Stimulated activated CD4-positive, alpha-beta T cell treated with anti-CD3 and anti-CD28 coated beads, Interleukin-4, amount 100 ng/mL, for 48 hours (primary cell): ENCODE measurements around the gene PLCH1.

Experiments
- DNase-seq, 2 donors: peaks; one replicate each; pipeline ENCODE4 v3.0.0-alpha.2; 2020; ENCODE audit warnings: low read depth in 2 of 2

Gene PLCH1

GRCh38 chr3:155385896-155386625, 358.8 kb downstream of the PLCH1 start:
- no peak for DNase-seq

DNA sequence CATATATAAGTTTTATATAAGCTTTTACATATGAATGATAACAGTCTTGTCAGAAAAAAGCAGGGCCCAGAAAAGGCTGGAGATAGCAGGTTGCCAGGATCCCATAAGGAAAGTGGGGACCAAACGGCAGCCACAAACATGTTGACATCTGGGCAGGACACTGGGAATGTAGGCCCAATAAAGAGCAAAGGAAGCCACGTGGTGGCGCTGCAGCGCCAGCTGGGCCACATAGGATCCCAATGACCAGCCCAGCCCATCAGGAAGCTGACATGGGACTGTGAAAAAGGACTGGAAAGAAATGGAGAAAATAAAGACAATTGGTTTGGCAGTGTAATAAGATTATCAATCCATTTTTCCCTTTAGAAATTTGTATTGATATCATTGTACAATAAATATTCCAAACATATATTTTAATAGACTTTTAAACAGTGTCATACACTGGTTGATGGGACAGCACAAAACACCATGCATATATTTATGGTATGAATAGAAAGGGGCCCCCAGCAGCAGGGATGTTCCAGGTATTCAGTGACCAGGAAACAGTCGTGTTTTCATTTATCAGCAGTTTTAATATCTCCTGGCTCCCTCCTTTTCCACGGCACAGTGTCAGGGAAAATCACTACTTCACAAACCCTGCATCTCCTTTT, 362.4 kb downstream of the PLCH1 start:
- peak in 1 of 2 donors; percentile 12 for DNase-seq

GRCh38 chr3:155377847-155378246, 367.0 kb downstream of the PLCH1 start:
- no peak for DNase-seq

DNA sequence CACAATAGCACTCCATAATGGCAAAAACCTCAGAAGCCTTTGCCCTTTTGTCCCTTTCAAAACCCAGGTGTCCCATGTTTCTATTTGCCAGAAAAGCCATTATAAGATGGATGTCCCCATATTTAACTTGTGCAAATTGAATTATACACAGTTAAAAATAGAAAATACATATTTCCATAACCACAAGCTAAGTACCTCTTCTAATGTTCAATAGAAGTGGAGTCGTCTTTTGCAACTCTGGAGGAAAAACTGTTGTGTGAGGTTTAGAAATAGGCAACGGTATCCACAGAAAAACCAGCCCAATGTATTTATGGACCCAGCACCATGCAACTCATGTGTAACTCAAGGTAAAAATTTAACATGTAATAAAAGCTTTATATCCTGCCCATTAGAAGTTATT, 367.8 kb downstream of the PLCH1 start:
- DNase-seq = no peak

- no peak for DNase-seq
Observed at GRCh38 chr3:155372281-155372680, 372.6 kb downstream of the PLCH1 start.

DNA sequence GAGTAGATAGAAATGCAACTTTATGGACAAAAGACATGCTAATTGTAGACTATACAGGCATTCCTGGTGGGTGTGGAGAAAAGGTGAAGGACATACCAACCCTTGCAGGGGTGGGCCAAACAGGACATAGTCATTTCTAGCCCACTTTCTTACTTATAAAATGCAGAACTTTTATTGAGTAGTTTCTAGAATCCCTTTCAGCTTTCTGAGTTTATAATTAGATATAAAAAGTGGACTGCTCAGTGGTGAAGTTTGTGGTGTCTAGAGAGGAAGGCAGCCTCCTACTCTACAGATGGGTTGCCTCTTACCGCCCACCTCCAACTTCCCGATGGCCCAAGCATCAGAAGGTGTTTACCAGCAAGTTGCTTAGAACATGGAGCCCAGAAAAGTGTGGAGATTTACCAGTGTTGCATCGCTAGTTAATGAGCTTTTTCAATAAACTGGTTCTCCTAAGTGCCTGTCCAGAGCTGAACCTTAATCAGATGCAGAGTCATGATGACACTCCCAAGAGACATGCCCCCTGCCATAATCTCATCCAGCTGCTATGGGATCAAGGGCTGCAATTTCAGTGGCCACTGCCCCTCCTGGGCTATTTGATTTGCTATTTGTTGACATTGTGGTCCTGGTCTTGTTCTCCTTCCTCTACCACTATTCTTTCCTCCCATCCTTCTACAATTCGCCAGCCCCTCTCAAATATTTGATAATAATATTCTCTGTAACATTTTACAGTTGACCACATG, 373.9 kb downstream of the PLCH1 start:
- DNase-seq = no peak

DNA sequence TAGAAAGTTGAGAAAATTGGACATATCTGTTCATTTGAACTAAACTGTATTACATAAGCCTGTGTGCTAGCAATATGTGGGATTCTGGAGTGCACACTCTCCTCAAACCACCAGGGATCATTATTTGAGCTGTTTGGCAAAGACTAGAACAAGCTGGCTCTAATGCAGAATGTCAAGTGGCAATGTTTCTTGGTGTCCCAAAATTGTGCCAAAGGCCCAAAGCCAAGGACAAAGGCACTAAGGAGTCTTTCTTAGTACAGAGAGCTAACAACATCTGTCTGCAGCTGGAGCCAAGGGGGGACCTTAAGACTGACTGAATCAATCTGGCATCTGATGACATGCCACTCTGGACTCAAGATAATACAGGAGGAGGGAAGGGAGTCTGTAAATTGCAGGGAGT, 374.7 kb downstream of the PLCH1 start:
- no peak for DNase-seq

DNA sequence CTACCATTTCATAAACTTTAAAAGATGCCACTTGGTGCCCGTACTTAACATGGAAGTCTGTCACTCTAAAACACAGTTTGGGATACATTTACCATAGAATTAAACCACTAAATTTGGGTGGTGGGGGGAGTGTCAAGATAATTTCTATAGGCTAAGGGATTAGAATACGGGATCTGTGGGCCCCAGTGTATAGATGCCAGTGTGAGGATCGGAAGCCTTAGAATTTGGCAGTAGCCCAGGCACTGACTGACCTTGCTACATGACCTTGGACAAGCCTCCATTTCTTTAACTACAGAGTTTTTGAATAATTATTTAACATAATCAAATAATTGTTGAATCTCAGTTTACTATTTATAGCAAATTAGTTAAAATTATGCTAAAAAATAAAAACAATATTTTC, 375.1 kb downstream of the PLCH1 start:
- DNase-seq = no peak

GRCh38 chr3:155369244-155369643, 375.6 kb downstream of the PLCH1 start:
- DNase-seq = no peak

- no peak for DNase-seq
Observed at GRCh38 chr3:155368786-155369185, 376.1 kb downstream of the PLCH1 start.

GRCh38 chr3:155367506-155367905, 377.4 kb downstream of the PLCH1 start:
- no peak for DNase-seq

GRCh38 chr3:155365178-155365783, 379.6 kb downstream of the PLCH1 start:
- no peak for DNase-seq

DNA sequence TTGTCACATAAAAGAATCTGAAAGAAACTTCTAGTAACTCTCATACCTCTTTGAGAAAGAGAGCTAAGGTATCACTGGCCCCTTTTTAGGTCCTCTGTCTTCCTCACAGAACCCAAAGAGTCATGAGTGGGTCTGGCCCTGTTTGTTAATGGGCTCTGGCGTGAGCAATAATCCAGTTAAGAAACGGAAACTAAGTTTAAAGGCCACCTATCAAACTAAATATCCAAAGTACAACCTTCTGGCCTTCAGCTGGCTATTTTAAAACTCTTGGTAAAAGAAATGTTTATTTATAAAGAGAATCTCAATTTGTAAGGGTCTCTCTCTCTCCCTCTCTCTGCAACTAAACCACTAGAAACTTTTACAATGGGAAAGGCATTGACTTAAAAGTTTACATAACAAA, 380.4 kb downstream of the PLCH1 start:
- DNase-seq = no peak

- no peak for DNase-seq
Observed at GRCh38 chr3:155363690-155364070, 381.2 kb downstream of the PLCH1 start.

DNA sequence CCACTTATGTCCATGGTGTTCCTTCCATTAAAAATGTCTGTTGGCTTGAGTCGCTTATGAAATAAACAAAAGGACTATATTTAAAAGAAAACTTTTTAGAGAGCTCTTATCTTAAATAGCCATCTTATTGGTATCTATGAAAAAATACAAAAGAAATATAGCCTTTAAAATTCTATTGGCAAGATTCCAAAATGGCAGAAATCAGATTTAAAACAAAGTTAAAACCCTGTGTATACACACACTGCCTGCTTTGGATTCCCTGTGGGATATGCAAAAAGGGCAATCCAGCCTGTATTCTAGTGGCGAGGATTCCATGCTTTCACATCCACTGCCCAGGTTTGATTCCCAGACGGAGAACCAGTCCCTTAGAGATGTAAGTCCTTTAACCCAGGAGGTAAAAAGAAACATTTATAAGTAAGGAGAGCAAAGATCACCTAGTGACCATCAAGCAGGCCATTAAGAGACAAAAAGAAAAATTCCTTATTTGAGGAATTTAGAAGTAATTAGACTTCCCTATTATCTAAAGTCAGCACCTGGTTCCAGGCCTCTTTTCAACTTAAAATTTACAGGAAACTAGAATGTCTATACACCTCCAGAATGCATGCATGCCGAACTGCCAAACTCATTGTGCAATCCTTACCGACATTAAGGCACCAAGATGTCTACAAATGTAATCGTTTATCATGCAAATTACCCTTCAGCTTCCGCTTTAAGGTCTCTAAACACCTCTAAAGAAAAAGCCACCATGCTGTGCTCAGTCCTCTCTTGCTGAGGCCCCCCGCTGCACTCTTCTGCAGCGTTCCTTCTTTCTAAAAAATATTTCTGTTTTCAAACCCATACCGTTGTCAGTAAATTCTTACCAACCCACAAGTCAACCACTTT, 381.8 kb downstream of the PLCH1 start:
- DNase-seq = no peak

DNA sequence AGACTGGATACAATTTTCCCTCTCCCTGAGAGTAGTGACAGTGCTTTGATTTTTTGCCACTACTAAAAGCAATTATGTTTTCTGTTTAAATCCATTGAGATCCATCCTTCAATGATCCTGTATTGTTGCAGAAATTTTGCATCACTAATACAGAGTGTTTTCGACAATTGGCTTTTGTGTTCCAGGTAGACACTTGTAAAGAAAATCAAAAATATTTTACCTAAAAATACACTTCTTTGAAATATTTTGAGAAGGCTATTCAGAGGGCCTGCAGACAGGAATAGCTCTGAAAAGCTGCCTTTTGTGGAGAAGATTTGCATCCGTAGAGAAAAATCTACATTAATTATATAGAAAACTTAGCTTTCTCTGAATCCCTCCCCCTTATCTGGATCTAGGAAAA, 384.6 kb downstream of the PLCH1 start:
- DNase-seq = no peak

GRCh38 chr3:155356594-155357370, 388.1 kb downstream of the PLCH1 start:
- DNase-seq = no peak

GRCh38 chr3:155354658-155355057, 390.2 kb downstream of the PLCH1 start:
- DNase-seq = no peak

DNA sequence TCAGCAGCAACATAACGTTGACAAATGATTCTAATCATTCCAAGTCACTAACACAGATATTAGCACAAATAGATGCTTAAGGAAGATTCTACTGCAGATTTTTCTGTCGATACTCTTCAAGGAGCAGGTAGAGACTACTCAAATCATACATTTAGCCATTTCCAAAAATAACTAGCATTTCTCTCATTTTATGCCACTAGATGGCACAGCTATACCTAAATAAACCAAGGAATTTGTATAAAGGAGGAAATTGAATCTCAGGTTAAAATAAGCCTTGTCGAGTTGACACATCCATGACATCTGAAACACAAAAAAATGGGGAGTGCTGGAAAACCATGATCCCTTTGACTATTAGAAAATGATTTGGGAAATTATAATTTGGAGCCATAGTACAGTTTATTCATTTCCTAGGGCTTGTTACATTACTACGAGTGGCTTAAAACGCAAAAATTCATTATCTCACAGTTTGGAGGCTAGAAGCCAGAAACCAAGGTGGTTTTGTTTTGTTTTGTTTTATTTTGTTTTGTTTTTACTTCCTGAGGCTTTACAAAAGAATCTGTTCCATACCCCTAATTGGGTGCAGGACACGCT, 391.9 kb downstream of the PLCH1 start:
- no peak for DNase-seq

DNA sequence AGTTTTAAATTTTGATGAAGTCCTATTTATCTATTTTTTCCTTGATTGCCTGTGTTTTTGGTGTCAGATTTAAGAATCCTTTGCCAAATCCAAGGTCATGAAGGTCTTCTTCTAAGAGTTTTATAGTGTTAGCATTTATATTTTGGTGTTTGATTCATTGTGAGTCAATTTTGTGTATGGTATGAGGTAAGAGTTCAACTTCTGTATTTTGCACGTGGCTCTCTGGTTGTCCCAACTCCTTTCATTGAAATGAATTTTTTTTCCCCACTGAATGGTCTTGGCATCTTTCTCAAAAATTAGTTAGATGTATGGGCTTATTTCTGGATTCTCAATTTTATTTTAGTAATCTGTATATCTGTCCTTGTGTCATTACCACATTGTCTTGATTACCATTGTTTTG, 394.3 kb downstream of the PLCH1 start:
- DNase-seq = no peak
